Suprapubic skin (tissue), 4 donors: ENCODE data around the gene CACNA2D2. TPM values are rescaled to one million over a fixed set of nuclear protein-coding genes. Genes with fewer than 3 reads are reported as not detected.

ENCODE experiments used
- DNase-seq, 2 donors: peaks; one replicate each; pipeline ENCODE4 v3.0.0-alpha.2; 2019; ENCODE audit warnings: low spot score in 2 of 2
- H3K27ac ChIP-seq: fragments of 200-600 bp; sonication (generic); one replicate; pipeline ENCODE4 v1.5.1; 2019
- H3K27me3 ChIP-seq: fragments of 200-600 bp; sonication (generic); one replicate; pipeline ENCODE4 v1.5.1; 2019
- H3K36me3 ChIP-seq: fragments of 200-600 bp; sonication (generic); one replicate; pipeline ENCODE4 v1.5.1; 2019
- H3K4me1 ChIP-seq: fragments of 200-600 bp; sonication (generic); one replicate; pipeline ENCODE4 v1.5.1; 2019
- H3K4me3 ChIP-seq: fragments of 200-600 bp; sonication (generic); one replicate; pipeline ENCODE4 v1.5.1; 2019; ENCODE audit warnings: mild to moderate bottlenecking
- H3K9me3 ChIP-seq: fragments of 200-600 bp; sonication (generic); one replicate; pipeline ENCODE4 v1.5.1; 2019
- CTCF ChIP-seq, 2 donors: fragments of 200-600 bp in 1 of 2; fragments of 450-650 bp in 1 of 2; sonication (generic) in 1 of 2; IDR thresholded peaks; one replicate each; pipeline ENCODE4 v1.5.1; 2016 to 2019; ENCODE audit warnings: antibody characterized with exemption in 2 of 2, mild to moderate bottlenecking in 1 of 2, moderate library complexity in 1 of 2
- EP300 ChIP-seq: sonication (generic); formaldehyde crosslinking; IDR thresholded peaks from one replicate; pipeline ENCODE4 v1.6.1; 2017; ENCODE audit warnings: antibody characterized with exemption
- POLR2A ChIP-seq, 2 donors: fragments of 450-650 bp; IDR thresholded peaks; one replicate each; pipeline ENCODE4 v1.6.1; 2017; ENCODE audit warnings: antibody characterized with exemption in 2 of 2, mild to moderate bottlenecking in 2 of 2, moderate library complexity in 2 of 2
- POLR2AphosphoS5 ChIP-seq, 3 donors: sonication (generic); formaldehyde crosslinking; IDR thresholded peaks; one replicate each; pipeline ENCODE4 v1.6.1; 2017; ENCODE audit warnings: antibody characterized with exemption in 3 of 3
- WGBS: methylation state at CpG from one replicate; pipeline ENCODE4 v1.1.5; 2018; 5-methylcytosine and 5-hydroxymethylcytosine counted together
- total RNA-seq, 4 donors: library from RNA; depleted of rRNA; stranded (reverse); fragments of >200 nt; gene quantifications; one replicate each; pipeline ENCODE4 v1.1.0, GENCODE V29; 2016

CACNA2D2 gene
- total RNA-seq, 4 donors from 2014 or later: 1.4 to 5.6 (median 1.7) TPM

- no peaks in the 10 kb centered on the region for H3K36me3 ChIP-seq
- peaks cover 14% of the 10 kb centered on the region for H3K4me1 ChIP-seq
- WGBS: 100% methylated on average over 3 of the region's 3 CpGs
- no peaks in the 10 kb centered on the region for H3K9me3 ChIP-seq
- H3K27me3 ChIP-seq: no peaks in the 10 kb centered on the region
- no peak overlapping the region for H3K4me3 ChIP-seq
- no peak for TF ChIP-seq POLR2AphosphoS5 (IDR thresholded peaks at IDR 0.05)
- no peak for TF ChIP-seq POLR2A (IDR thresholded peaks at IDR 0.05)
- TF ChIP-seq CTCF (IDR thresholded peaks at IDR 0.05): no peak
- no peak for TF ChIP-seq EP300
- no peak for DNase-seq
- H3K27ac ChIP-seq: no peak overlapping the region
These were observed 8.7 kb upstream of the CACNA2D2 start for GRCh38 chr3:50512131-50512530.

- Histone ChIP-seq H3K9me3 (no peaks in the 10 kb centered on the region), H3K4me1 (no peaks in the 10 kb centered on the region), H3K27me3 (no peaks in the 10 kb centered on the region), H3K4me3 (no peak overlapping the region), H3K36me3 (no peaks in the 10 kb centered on the region), H3K27ac (no peak overlapping the region)
- 89% methylated on average over 2 of the region's 2 CpGs for WGBS
- TF ChIP-seq POLR2AphosphoS5 (IDR thresholded peaks at IDR 0.05) (no peak), CTCF (IDR thresholded peaks at IDR 0.05) (no peak), EP300 (no peak), POLR2A (IDR thresholded peaks at IDR 0.05) (no peak)
- no peak for DNase-seq
These were observed 6.9 kb upstream of the CACNA2D2 start for GRCh38 chr3:50510325-50510724.

- no peak for DNase-seq
- no peaks in the 10 kb centered on the region for H3K9me3 ChIP-seq
- no peaks in the 10 kb centered on the region for H3K36me3 ChIP-seq
- TF ChIP-seq EP300 (no peak), POLR2AphosphoS5 (IDR thresholded peaks at IDR 0.05) (no peak), CTCF (IDR thresholded peaks at IDR 0.05) (no peak), POLR2A (IDR thresholded peaks at IDR 0.05) (no peak)
- no peaks in the 10 kb centered on the region for H3K4me1 ChIP-seq
- H3K4me3 ChIP-seq: no peak overlapping the region
- H3K27me3 ChIP-seq: no peaks in the 10 kb centered on the region
- 85% methylated on average over 5 of the region's 5 CpGs for WGBS
- no peak overlapping the region for H3K27ac ChIP-seq
These were observed 6.3 kb upstream of the CACNA2D2 start for GRCh38 chr3:50509715-50510114.

GRCh38 chr3:50508821-50509220 is 5.4 kb upstream of the CACNA2D2 start:
- Histone ChIP-seq H3K27ac (no peak overlapping the region), H3K36me3 (no peaks in the 10 kb centered on the region), H3K27me3 (no peaks in the 10 kb centered on the region), H3K4me3 (no peak overlapping the region), H3K4me1 (peaks cover 3% of the 10 kb centered on the region), H3K9me3 (no peaks in the 10 kb centered on the region)
- TF ChIP-seq EP300 (no peak), POLR2AphosphoS5 (IDR thresholded peaks at IDR 0.05) (no peak), POLR2A (IDR thresholded peaks at IDR 0.05) (no peak), CTCF (IDR thresholded peaks at IDR 0.05) (no peak)
- DNase-seq: no peak
- 88% methylated on average over 1 of the region's 1 CpG for WGBS

- TF ChIP-seq POLR2A (IDR thresholded peaks at IDR 0.05) (no peak), EP300 (no peak), POLR2AphosphoS5 (IDR thresholded peaks at IDR 0.05) (no peak), CTCF (IDR thresholded peaks at IDR 0.05) (no peak)
- 95% methylated on average over 4 of the region's 4 CpGs for WGBS
- peaks cover 15% of the 10 kb centered on the region for H3K4me1 ChIP-seq
These were observed 2.7 kb upstream of the CACNA2D2 start for GRCh38 chr3:50506169-50506568.

More at GRCh38 chr3:50506169-50506568, 2.7 kb upstream of the CACNA2D2 start:
- Histone ChIP-seq H3K9me3 (no peaks in the 10 kb centered on the region), H3K27ac (no peak overlapping the region), H3K27me3 (peaks cover 19% of the 10 kb centered on the region), H3K4me3 (no peak overlapping the region), H3K36me3 (no peaks in the 10 kb centered on the region)
- DNase-seq: no peak
